ENCODE results near the gene ZFHX3. TPM values are rescaled to one million over a fixed set of nuclear protein-coding genes. Genes with fewer than 3 reads are reported as not detected.

ZFHX3 gene
- total RNA-seq, 4 donors from 2014 or later: 9.1 to 34.0 (median 12.0) TPM

DNA sequence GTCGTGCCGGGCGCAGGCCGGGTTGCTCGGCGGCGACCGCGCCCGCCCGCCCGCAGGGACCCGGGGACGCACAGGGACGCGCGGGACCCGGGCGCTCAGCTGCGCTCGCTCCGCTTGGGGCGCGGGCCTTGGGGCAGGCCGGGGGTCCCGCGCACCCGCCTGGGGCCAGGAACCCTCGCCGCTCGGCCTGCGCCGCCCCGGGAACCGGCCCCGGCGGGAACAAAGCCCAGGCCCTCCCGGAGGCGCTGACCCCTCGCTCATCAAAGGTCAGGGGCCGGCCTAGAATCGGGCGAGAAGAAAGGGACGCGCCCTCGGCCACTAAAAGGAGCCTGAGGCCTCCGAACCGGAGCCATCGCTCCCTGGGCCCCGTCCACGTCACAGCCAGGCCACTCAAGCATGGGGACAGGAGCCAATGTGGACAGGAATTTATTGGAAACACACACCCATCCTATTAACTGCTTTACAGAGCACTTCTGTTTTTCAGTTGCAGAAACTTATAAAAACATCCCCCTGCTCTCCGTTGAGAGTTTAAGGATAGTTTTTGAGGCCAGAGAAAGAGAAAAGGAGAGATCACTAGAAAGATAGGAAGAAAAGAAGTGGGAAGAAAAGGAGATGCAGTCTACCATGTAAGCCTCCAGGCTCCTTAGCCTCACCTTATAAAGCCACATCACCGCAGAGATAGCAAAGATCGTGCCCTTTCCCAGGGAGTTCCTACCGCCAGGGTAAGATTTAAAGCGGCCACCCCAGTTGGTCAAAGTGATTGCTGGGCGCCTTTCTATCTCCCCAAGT lies 558 bp upstream of the ZFHX3 start:
- H3K4me3 ChIP-seq: peak overlapping the region; percentile 76 to 92
- no peaks in the 10 kb centered on the region for H3K36me3 ChIP-seq
- peak overlapping the region; percentile 99 for H3K27ac ChIP-seq
- no peaks in the 10 kb centered on the region for H3K9me3 ChIP-seq
- peaks cover 6 to 20% of the 10 kb centered on the region in 2 donors for H3K4me1 ChIP-seq
- intact Hi-C loops (cut with DNase I; ENCODE audit: low total_unique reads): no loop called here
- peak in 1 of 2 donors; percentile 60 for DNase-seq
- peak in 1 of 2 donors; percentile 17 for TF ChIP-seq POLR2A (IDR thresholded peaks at IDR 0.05)
- TF ChIP-seq, protein P1, sequence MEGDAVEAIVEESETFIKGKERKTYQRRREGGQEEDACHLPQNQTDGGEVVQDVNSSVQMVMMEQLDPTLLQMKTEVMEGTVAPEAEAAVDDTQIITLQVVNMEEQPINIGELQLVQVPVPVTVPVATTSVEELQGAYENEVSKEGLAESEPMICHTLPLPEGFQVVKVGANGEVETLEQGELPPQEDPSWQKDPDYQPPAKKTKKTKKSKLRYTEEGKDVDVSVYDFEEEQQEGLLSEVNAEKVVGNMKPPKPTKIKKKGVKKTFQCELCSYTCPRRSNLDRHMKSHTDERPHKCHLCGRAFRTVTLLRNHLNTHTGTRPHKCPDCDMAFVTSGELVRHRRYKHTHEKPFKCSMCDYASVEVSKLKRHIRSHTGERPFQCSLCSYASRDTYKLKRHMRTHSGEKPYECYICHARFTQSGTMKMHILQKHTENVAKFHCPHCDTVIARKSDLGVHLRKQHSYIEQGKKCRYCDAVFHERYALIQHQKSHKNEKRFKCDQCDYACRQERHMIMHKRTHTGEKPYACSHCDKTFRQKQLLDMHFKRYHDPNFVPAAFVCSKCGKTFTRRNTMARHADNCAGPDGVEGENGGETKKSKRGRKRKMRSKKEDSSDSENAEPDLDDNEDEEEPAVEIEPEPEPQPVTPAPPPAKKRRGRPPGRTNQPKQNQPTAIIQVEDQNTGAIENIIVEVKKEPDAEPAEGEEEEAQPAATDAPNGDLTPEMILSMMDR (IDR thresholded peaks at IDR 0.05): peak in 1 of 4 experiments; percentile 38
- no peaks in the 10 kb centered on the region for H3K27me3 ChIP-seq

DNA sequence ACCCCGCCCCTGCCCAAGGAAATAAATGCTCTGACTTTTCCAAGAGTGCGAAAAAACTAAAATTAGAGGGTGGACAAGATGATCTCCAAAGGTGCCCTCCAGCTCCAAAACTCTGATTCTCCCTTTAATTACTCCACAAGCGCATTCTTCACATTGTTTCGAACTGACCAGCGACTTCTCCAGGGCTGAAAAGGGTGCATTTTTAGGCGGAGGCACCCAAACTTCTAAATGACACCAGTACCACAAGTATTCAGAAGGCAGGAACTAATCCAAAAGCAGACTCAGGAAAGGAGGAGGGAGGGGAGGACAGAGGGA lies 750 bp downstream of the ZFHX3 start:
- intact Hi-C loops (cut with DNase I; ENCODE audit: low total_unique reads): no loop called here
- Histone ChIP-seq H3K36me3 (no peaks in the 10 kb centered on the region), H3K4me1 (peaks cover 6 to 20% of the 10 kb centered on the region in 2 donors), H3K4me3 (peak overlapping the region; percentile 76 to 92), H3K9me3 (no peaks in the 10 kb centered on the region), H3K27ac (peak overlapping the region; percentile 99), H3K27me3 (no peaks in the 10 kb centered on the region)
- TF ChIP-seq POLR2A (IDR thresholded peaks at IDR 0.05): no peak
- TF ChIP-seq, protein P1 (IDR thresholded peaks at IDR 0.05): no peak
- no peak for DNase-seq

DNA sequence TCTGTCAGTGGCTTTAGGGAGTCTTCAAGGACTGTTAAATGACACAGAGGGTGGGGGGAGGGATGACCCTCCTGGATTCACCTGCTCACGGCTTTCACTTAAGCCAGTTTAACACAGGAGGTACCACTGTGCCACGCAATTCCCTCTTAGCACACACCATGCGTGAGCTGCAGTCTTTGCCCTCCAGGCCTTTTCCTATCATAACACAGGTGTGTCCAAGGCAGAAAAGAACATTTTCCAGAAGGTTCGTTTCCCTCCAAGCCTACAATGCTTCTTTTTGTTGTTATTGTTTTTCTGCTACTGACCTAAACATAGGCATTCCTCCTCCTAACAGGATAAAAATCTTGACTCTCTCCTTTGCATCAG lies 1.1 kb downstream of the ZFHX3 start:
- Histone ChIP-seq H3K27me3 (no peaks in the 10 kb centered on the region), H3K4me3 (peak overlapping the region; percentile 76 to 92), H3K4me1 (peaks cover 6 to 20% of the 10 kb centered on the region in 2 donors), H3K27ac (peak overlapping the region; percentile 99), H3K9me3 (no peaks in the 10 kb centered on the region), H3K36me3 (no peaks in the 10 kb centered on the region)
- TF ChIP-seq POLR2A (IDR thresholded peaks at IDR 0.05): no peak
- TF ChIP-seq, protein P1 (IDR thresholded peaks at IDR 0.05): no peak
- DNase-seq: no peak
- intact Hi-C loops (cut with DNase I; ENCODE audit: low total_unique reads): no loop called here

DNA sequence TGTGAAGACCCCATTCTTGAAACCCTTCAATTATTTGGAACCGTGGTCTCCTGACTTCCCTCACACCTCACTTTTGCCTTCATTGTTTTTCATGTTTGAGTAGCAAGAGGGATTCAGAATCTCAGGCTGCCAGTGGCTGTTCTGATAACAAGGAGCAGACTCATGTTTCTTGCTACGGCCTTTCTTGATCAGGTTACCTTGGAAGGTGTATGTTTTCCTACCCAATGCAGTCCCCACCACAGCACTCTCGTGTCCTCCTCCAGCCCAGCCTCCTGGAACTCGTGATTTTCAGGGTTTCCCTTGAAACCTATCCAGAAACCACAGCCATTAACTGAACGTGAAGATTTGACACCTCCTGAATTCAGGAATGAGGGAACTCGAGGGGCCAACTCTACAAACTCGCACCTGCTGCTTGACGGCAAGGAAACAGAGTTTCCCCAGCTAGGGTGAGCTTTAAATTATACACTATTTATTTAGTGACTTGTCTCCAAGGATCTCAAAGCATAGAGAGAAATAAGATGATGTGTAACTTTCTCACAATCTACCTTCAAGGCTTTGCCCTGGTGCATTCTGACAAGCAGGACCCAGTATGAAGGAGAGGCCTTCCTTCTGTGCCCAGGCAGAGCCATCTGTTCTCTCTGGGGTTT lies 1.6 kb downstream of the ZFHX3 start:
- Histone ChIP-seq H3K4me3 (peak overlapping the region in 1 of 2 donors; percentile 92), H3K4me1 (peaks cover 6 to 20% of the 10 kb centered on the region in 2 donors), H3K9me3 (no peaks in the 10 kb centered on the region), H3K27ac (peak overlapping the region; percentile 99), H3K36me3 (no peaks in the 10 kb centered on the region), H3K27me3 (no peaks in the 10 kb centered on the region)
- intact Hi-C loops (cut with DNase I; ENCODE audit: low total_unique reads): no loop called here
- DNase-seq: no peak
- TF ChIP-seq, protein P1 (IDR thresholded peaks at IDR 0.05): no peak

DNA sequence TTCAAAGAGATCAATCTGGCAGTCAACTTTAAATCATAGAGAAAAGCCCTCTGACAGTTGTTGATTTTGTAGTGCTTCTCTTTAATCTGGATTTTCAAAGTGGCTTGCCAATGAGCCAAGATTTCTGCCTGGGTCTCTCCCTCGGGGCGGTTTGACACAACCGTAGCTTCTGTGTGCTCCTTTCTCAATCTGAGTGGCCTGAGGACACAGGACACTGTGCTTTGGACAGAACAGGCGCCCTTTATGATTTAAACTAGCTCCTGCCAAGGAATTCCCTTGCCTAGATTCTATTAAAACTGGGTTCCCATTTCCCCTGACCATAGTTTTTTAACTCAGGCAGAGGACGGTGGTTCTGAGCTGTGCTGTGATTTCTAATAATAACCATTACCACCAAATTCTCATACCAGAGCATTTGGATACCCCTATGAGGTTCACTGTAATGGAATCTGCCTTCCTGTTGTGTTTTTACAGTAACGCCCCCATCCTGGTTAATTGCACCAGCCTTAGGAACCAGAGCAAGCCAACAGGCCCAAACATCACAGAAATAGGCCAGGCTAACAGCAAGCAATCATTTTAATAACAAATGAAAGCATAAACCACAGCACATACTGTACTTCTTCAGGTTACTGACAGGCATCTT lies 4.0 kb downstream of the ZFHX3 start:
- DNase-seq: no peak
- Histone ChIP-seq H3K36me3 (no peaks in the 10 kb centered on the region), H3K27ac (peak overlapping the region; percentile 63 to 99), H3K4me1 (peaks cover 3 to 12% of the 10 kb centered on the region in 2 donors), H3K27me3 (no peaks in the 10 kb centered on the region), H3K4me3 (no peak overlapping the region), H3K9me3 (no peaks in the 10 kb centered on the region)
- TF ChIP-seq, protein P1 (IDR thresholded peaks at IDR 0.05): no peak
- TF ChIP-seq POLR2A (IDR thresholded peaks at IDR 0.05): no peak
- intact Hi-C loops (cut with DNase I; ENCODE audit: low total_unique reads): no loop called here

Measured in uterus (tissue), 4 donors.